Hematopoietic multipotent progenitor cell treated with erythropoietin and hydrocortisone succinate and interleukin-3 and kit ligand, for 4 days (in vitro differentiated cells): ENCODE results near the gene PRELID3B.

Experiments
- DNase-seq: peaks from one replicate; pipeline ENCODE4 v3.0.0-alpha.2; 2015

The PRELID3B gene

GRCh38 chr20:59042151-59042795 is at the start of gene PRELID3B:
Gene PRELID3B, minus strand, starts transcription at chr20:59042786. Its CDS starts 56 bp downstream, at chr20:59042730.
- DNase-seq: no peak

GRCh38 chr20:59087829-59088433 is 45.3 kb upstream of the PRELID3B start:
- peak; percentile 83 for DNase-seq

- no peak for DNase-seq
Observed at GRCh38 chr20:59086923-59087322, 44.3 kb upstream of the PRELID3B start.

- no peak for DNase-seq
Observed at GRCh38 chr20:59084041-59084850, 41.7 kb upstream of the PRELID3B start.

- no peak for DNase-seq
Observed at GRCh38 chr20:59082981-59083380, 40.4 kb upstream of the PRELID3B start.

- DNase-seq: peak; percentile 64
Observed at GRCh38 chr20:59082077-59082740, 39.6 kb upstream of the PRELID3B start.

- DNase-seq: no peak
Observed at GRCh38 chr20:59081036-59081435, 38.5 kb upstream of the PRELID3B start.

GRCh38 chr20:59078231-59078630 is 35.6 kb upstream of the PRELID3B start:
- DNase-seq: no peak

- DNase-seq: no peak
Observed at GRCh38 chr20:59077705-59078104, 35.1 kb upstream of the PRELID3B start.

GRCh38 chr20:59075934-59076508 is 33.4 kb upstream of the PRELID3B start:
- DNase-seq: no peak

- DNase-seq: no peak
Observed at GRCh38 chr20:59074456-59074855, 31.9 kb upstream of the PRELID3B start.

GRCh38 chr20:59073582-59073981 is 31.0 kb upstream of the PRELID3B start:
- no peak for DNase-seq

- DNase-seq: no peak
Observed at GRCh38 chr20:59071216-59071615, 28.6 kb upstream of the PRELID3B start.

GRCh38 chr20:59069026-59069425 is 26.4 kb upstream of the PRELID3B start:
- DNase-seq: no peak

GRCh38 chr20:59068534-59068933 is 25.9 kb upstream of the PRELID3B start:
- no peak for DNase-seq

GRCh38 chr20:59064214-59064722 is 21.7 kb upstream of the PRELID3B start:
- DNase-seq: no peak

- no peak for DNase-seq
Observed at GRCh38 chr20:59063358-59064213, 21.0 kb upstream of the PRELID3B start.

- DNase-seq: no peak
Observed at GRCh38 chr20:59062081-59062480, 19.5 kb upstream of the PRELID3B start.

GRCh38 chr20:59055302-59055701 is 12.7 kb upstream of the PRELID3B start:
- peak; percentile 63 for DNase-seq

- no peak for DNase-seq
Observed at GRCh38 chr20:59051666-59052185, 9.1 kb upstream of the PRELID3B start.

- no peak for DNase-seq
Observed at GRCh38 chr20:59050437-59050836, 7.9 kb upstream of the PRELID3B start.

GRCh38 chr20:59048681-59049030 is 6.1 kb upstream of the PRELID3B start:
- no peak for DNase-seq
